Measurements from ENCODE around the gene TXNDC11. TPM values are rescaled to one million over a fixed set of nuclear protein-coding genes. Genes with fewer than 3 reads are reported as not detected.

The TXNDC11 gene
- total and polyA plus RNA-seq, 7 experiments from 2014 or later, result 36.7 to 80.5 (median 55.1) TPM

DNA sequence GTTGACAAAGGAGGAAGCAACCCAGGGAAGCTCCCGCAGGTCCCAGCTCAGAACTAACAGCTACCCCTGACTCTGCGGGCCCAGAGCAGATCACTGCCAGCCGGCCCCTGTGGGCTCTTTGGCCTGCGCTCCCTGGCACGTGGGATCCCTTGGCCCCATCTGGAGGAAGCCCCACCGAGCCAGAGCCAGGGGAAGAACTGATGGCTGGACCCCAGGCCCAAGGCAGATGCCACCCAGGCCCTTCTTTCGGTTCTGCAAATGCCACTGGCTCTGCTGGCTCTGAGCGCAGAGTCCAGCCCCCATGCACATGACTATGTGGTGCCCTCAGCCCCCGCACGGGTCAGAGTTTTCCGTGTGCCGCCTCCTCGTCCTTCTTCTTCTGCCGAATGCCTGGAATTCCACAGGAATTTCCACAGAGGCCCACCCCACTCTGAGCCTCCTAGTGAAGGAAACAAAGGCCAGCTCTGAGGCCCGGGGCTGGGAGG, 110.2 kb downstream of the TXNDC11 start:
- ChIA-PET POLR2A (interaction anchor here (1.2 kb wide), 1 partner anchor 11 kb away, joined by 4 read pairs; no protein-coding TSS in a partner anchor), CTCF (interaction anchor here (2.1 kb wide), 1 partner anchor 8 kb away, joined by 10 read pairs; no protein-coding TSS in a partner anchor)
- ATAC-seq, result no peak
- no peaks in the 10 kb centered on the region for H3K36me3 ChIP-seq (ENCODE audit: control insufficient read depth in 2 of 3, insufficient read depth in 3 of 3, low read length in 3 of 3)
- H3K27me3 Mint-ChIP-seq, result peaks cover 0 to 19% (median 0%) of the 10 kb centered on the region in 5 donors
- no peaks in the 10 kb centered on the region for H3K27me3 ChIP-seq (ENCODE audit: control insufficient read depth in 2 of 2, insufficient read depth in 2 of 2, low read length in 2 of 2)
- H3K9me3 ChIP-seq (ENCODE audit: control insufficient read depth in 2 of 3, low read length in 3 of 3), result no peaks in the 10 kb centered on the region
- H3K4me3 Mint-ChIP-seq, result no peak overlapping the region
- H3K4me3 ChIP-seq (ENCODE audit: low read length), result no peak overlapping the region
- H3K36me3 Mint-ChIP-seq, result no peaks in the 10 kb centered on the region
- intact Hi-C loops (cut with micrococcal nuclease), result no loop called here
- no peak overlapping the region for H3K27ac Mint-ChIP-seq
- peaks cover 0 to 17% of the 10 kb centered on the region in 2 donors for H3K4me1 ChIP-seq (ENCODE audit: control insufficient read depth in 2 of 2, insufficient read depth in 2 of 2, low read length in 2 of 2)
- no peak for DNase-seq
- H3K4me1 Mint-ChIP-seq, result peaks cover 24 to 53% (median 45%) of the 10 kb centered on the region in 7 donors
- no peak overlapping the region for H3K27ac ChIP-seq (ENCODE audit: low read depth, low read length)
- no peaks in the 10 kb centered on the region for H3K9me3 Mint-ChIP-seq

DNA sequence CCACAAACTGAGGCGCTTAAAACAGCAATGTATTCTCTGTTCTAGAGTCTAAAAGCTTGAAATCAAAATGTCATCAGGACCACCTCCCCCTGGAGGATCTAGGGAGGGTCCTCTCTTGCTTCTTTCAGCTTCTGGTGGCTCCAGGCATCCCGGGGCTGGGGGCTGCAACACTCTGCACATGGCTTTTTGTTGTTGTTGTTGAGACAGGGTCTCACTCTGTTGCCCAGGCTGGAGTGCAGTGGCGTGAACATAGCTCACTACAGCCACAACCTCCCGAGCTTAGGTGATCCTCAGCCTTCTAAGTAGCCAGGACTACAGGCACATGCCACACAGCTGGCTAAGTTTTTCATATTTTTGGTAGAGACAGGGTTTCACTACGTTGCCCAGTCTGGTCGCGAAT, 111.4 kb downstream of the TXNDC11 start:
- peaks cover 0 to 17% of the 10 kb centered on the region in 2 donors for H3K4me1 ChIP-seq (ENCODE audit: control insufficient read depth in 2 of 2, insufficient read depth in 2 of 2, low read length in 2 of 2)
- peak overlapping the region in 1 of 10 donors; percentile 66 for H3K4me3 Mint-ChIP-seq
- no peak for ATAC-seq

DNA sequence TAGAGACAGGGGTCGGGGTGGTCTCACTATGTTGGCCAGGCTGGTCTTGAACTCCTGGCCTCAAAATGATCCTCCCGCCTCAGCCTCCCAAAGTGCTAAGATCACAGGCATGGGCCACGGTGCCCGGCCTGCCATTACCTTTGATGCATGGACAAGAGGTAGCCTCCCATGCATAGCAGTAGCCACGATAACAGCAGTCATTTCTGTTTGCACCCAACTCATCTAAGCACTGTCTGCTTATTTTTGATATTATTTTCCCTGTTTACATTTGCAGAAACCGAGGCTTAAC, 111.9 kb downstream of the TXNDC11 start:
- intact Hi-C loops (cut with micrococcal nuclease), result no loop called here
- no peak for ATAC-seq
- Histone ChIP-seq H3K27ac (ENCODE audit: low read depth, low read length) (no peak overlapping the region), H3K27me3 (ENCODE audit: control insufficient read depth in 2 of 2, insufficient read depth in 2 of 2, low read length in 2 of 2) (no peaks in the 10 kb centered on the region), H3K4me3 (ENCODE audit: low read length) (no peak overlapping the region), H3K9me3 (ENCODE audit: control insufficient read depth in 2 of 3, low read length in 3 of 3) (no peaks in the 10 kb centered on the region), H3K36me3 (ENCODE audit: control insufficient read depth in 2 of 3, insufficient read depth in 3 of 3, low read length in 3 of 3) (no peaks in the 10 kb centered on the region), H3K4me1 (ENCODE audit: control insufficient read depth in 2 of 2, insufficient read depth in 2 of 2, low read length in 2 of 2) (peaks cover 0 to 19% of the 10 kb centered on the region in 2 donors)
- H3K27me3 Mint-ChIP-seq, result peaks cover 0 to 13% (median 0%) of the 10 kb centered on the region in 5 donors
- CTCF ChIA-PET, result interaction anchor here (0.8 to 2.1 kb wide), 4 partner anchors 10 to 99 kb away, joined by 3 to 10 read pairs (median 4); no protein-coding TSS in a partner anchor
- POLR2A ChIA-PET, result interaction anchor here (1.0 to 1.9 kb wide), 6 partner anchors 9 to 70 kb away, joined by 3 to 14 read pairs (median 4); no protein-coding TSS in a partner anchor
- H3K36me3 Mint-ChIP-seq, result no peaks in the 10 kb centered on the region
- DNase-seq, result no peak
- H3K4me3 Mint-ChIP-seq, result peak overlapping the region in 3 of 10 donors; percentile 27 to 66 (median 50)
- H3K27ac Mint-ChIP-seq, result peak overlapping the region in 7 of 9 donors; percentile 34 to 90 (median 69)
- H3K4me1 Mint-ChIP-seq, result peaks cover 26 to 55% (median 42%) of the 10 kb centered on the region in 7 donors
- H3K9me3 Mint-ChIP-seq, result no peaks in the 10 kb centered on the region

More for the DNA sequence above, 111.4 kb downstream of the TXNDC11 start:
- Histone ChIP-seq H3K27me3 (ENCODE audit: control insufficient read depth in 2 of 2, insufficient read depth in 2 of 2, low read length in 2 of 2) (no peaks in the 10 kb centered on the region), H3K4me3 (ENCODE audit: low read length) (no peak overlapping the region), H3K36me3 (ENCODE audit: control insufficient read depth in 2 of 3, insufficient read depth in 3 of 3, low read length in 3 of 3) (no peaks in the 10 kb centered on the region), H3K27ac (ENCODE audit: low read depth, low read length) (no peak overlapping the region), H3K9me3 (ENCODE audit: control insufficient read depth in 2 of 3, low read length in 3 of 3) (no peaks in the 10 kb centered on the region)
- DNase-seq, result no peak
- POLR2A ChIA-PET, result interaction anchor here (1.0 to 1.9 kb wide), 6 partner anchors 9 to 71 kb away, joined by 3 to 14 read pairs (median 4); no protein-coding TSS in a partner anchor
- Mint-ChIP-seq H3K4me1 (peaks cover 24 to 54% (median 42%) of the 10 kb centered on the region in 7 donors), H3K27me3 (peaks cover 0 to 18% (median 0%) of the 10 kb centered on the region in 5 donors), H3K9me3 (no peaks in the 10 kb centered on the region), H3K27ac (peak overlapping the region in 5 of 9 donors; percentile 28 to 73 (median 36)), H3K36me3 (no peaks in the 10 kb centered on the region)
- CTCF ChIA-PET, result interaction anchor here (0.9 to 2.1 kb wide), 3 partner anchors 9 to 70 kb away, joined by 3 to 10 read pairs (median 3); no protein-coding TSS in a partner anchor
- intact Hi-C loops (cut with micrococcal nuclease), result no loop called here

GRCh38 chr16:11630046-11630767, 112.5 kb downstream of the TXNDC11 start:
- H3K4me3 Mint-ChIP-seq, result peak overlapping the region in 8 of 10 donors; percentile 21 to 66 (median 46)
- ChIA-PET CTCF (interaction anchor here (0.6 to 2.1 kb wide), 8 partner anchors 10 to 169 kb away, joined by 3 to 10 read pairs (median 4); no protein-coding TSS in a partner anchor), POLR2A (interaction anchor here (0.9 to 1.9 kb wide), 5 partner anchors 8 to 70 kb away, joined by 3 to 14 read pairs (median 4); no protein-coding TSS in a partner anchor)
- Histone ChIP-seq H3K27ac (ENCODE audit: low read depth, low read length) (no peak overlapping the region), H3K4me1 (ENCODE audit: control insufficient read depth in 2 of 2, insufficient read depth in 2 of 2, low read length in 2 of 2) (peaks cover 0 to 24% of the 10 kb centered on the region in 2 donors), H3K9me3 (ENCODE audit: control insufficient read depth in 2 of 3, low read length in 3 of 3) (no peaks in the 10 kb centered on the region), H3K27me3 (ENCODE audit: control insufficient read depth in 2 of 2, insufficient read depth in 2 of 2, low read length in 2 of 2) (no peaks in the 10 kb centered on the region), H3K4me3 (ENCODE audit: low read length) (no peak overlapping the region), H3K36me3 (ENCODE audit: control insufficient read depth in 2 of 3, insufficient read depth in 3 of 3, low read length in 3 of 3) (no peaks in the 10 kb centered on the region)
- H3K4me1 Mint-ChIP-seq, result peaks cover 31 to 59% (median 47%) of the 10 kb centered on the region in 7 donors
- no peak for ATAC-seq
- H3K27me3 Mint-ChIP-seq, result peaks cover 0 to 10% (median 0%) of the 10 kb centered on the region in 5 donors
- intact Hi-C loops (cut with micrococcal nuclease), result no loop called here
- no peaks in the 10 kb centered on the region for H3K36me3 Mint-ChIP-seq
- DNase-seq, result no peak
- H3K9me3 Mint-ChIP-seq, result no peaks in the 10 kb centered on the region
- peak overlapping the region in 8 of 9 donors; percentile 34 to 92 (median 77) for H3K27ac Mint-ChIP-seq

Other genes with a start within 250 kb of the TXNDC11 start
- 100 to 1,000 TPM; 126 to 278 (median 208) TPM for gene LITAF, start 155.9 kb downstream of the TXNDC11 start, total RNA-seq
- gene LITAF, start 155.9 kb downstream of the TXNDC11 start, polyA plus RNA-seq, result 100 to 1,000 TPM; 525 to 563 TPM
- 10 to 100 TPM; 17.0 to 86.8 (median 34.4) TPM for gene SNN, start 74.4 kb downstream of the TXNDC11 start, total RNA-seq
- gene SNN, start 74.4 kb downstream of the TXNDC11 start, polyA plus RNA-seq, result 10 to 100 TPM; 21.3 to 34.3 TPM
- gene ZC3H7A, start 54.4 kb upstream of the TXNDC11 start, total RNA-seq, result 100 to 1,000 TPM in 1 of 5 experiments, 10 to 100 TPM in 4; 86.9 to 102 (median 88.6) TPM
- gene ZC3H7A, start 54.4 kb upstream of the TXNDC11 start, polyA plus RNA-seq, result 10 to 100 TPM; 40.1 to 44.9 TPM
- gene RSL1D1, start 108.7 kb upstream of the TXNDC11 start, total RNA-seq, result 100 to 1,000 TPM; 141 to 255 (median 219) TPM
- 100 to 1,000 TPM; 281 to 312 TPM for gene RSL1D1, start 108.7 kb upstream of the TXNDC11 start, polyA plus RNA-seq
- gene GSPT1, start 173.1 kb upstream of the TXNDC11 start, total RNA-seq, result 100 to 1,000 TPM in 3 of 5 experiments, 10 to 100 TPM in 2; 92.8 to 148 (median 101) TPM
- gene GSPT1, start 173.1 kb upstream of the TXNDC11 start, polyA plus RNA-seq, result 10 to 100 TPM; 71.0 to 92.7 TPM
- 10 to 100 TPM; 13.7 to 31.0 (median 19.1) TPM for gene NPIPB2, start 199.2 kb upstream of the TXNDC11 start, total RNA-seq
- gene NPIPB2, start 199.2 kb upstream of the TXNDC11 start, polyA plus RNA-seq, result 1 to 10 TPM; 2.2 to 3.2 TPM
- 1 to 10 TPM in 2 of 5 experiments, not detected in 3; 1.2 to 1.8 TPM for gene TNFRSF17, start 222.4 kb upstream of the TXNDC11 start, total RNA-seq
- gene TNFRSF17, start 222.4 kb upstream of the TXNDC11 start, polyA plus RNA-seq, result not detected
- 10 to 100 TPM; 20.4 to 67.5 (median 36.6) TPM for gene SNX29, start 233.9 kb upstream of the TXNDC11 start, total RNA-seq
- 10 to 100 TPM; 16.2 to 17.6 TPM for gene SNX29, start 233.9 kb upstream of the TXNDC11 start, polyA plus RNA-seq

Data from naive thymus-derived CD4-positive, alpha-beta T cell (primary cell).